Stimulated activated CD8-positive, alpha-beta memory T cell treated with anti-CD3 and anti-CD28 coated beads, Interleukin-7, amount 100 ng/mL, for 4 hours (primary cell): ENCODE measurements around the gene GLYR1.
A peak's percentile ranks its signal among the peaks of the same experiment; 100 is the strongest.

Experiments used
- DNase-seq, 2 donors: peaks; one replicate each; pipeline ENCODE4 v3.0.0-alpha.2; 2020; ENCODE audit warnings: low read depth in 2 of 2

The GLYR1 gene

GRCh38 chr16:4847774-4848587 is 893 bp upstream of the GLYR1 start:
- peak; percentile 1 to 17 for DNase-seq

GRCh38 chr16:4846503-4846900 is 586 bp downstream of the GLYR1 start:
- DNase-seq = no peak

DNA sequence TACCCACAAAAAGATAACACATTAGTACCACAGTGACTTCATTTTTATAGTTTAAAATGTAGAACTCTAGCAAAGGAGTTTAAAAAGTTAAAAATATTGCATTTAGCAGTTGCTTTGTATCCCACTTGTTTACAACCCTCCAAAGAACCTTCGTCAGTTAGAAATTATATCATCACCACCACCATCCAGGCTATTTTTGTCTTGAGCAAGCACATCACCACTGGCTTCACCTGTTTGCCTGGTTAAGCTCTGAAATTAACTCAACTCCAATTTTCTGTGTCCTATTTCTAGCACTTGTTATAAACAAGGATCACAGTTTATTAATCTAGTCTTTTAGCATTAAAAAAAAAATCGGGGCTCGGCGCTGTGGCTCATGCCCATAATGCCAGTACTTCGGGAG is 6.1 kb downstream of the GLYR1 start:
- no peak for DNase-seq

GRCh38 chr16:4839942-4840341 is 7.1 kb downstream of the GLYR1 start:
- no peak for DNase-seq

DNA sequence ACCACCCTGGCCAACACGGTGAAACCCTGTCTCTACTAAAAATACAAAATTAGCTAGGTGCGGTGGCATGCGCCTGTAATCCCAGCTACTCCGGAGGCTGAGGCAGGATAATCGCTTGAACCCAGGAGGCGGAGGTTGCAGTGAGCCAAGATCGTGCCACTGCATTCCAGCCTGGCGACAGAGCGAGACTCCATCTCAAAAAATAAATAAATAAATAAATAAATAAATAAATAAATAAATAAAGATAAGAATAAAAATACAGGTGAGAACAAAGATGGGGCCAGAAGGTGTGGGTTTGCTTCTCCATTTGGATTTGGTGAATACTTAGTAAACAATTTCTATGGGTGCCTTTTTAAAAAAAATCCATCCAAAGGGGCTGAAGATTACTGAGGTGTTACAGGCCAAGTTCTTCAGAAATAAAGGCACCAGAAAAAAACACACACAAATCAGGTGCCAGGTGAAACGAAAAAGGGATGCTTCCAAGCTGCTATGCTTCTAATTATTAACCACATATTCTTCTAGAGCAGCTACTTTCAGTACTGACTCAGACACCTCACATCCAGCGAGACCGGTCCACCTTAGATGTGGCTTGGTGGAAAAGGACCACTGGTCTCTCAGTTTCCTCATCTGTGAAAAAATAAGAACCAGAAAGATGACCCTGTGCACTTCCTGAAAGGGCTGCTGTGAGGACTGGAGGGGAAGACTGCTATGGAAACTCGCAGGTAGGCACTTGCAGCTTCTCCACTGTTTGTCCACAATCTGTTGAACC is 9.2 kb downstream of the GLYR1 start:
- no peak for DNase-seq

DNA sequence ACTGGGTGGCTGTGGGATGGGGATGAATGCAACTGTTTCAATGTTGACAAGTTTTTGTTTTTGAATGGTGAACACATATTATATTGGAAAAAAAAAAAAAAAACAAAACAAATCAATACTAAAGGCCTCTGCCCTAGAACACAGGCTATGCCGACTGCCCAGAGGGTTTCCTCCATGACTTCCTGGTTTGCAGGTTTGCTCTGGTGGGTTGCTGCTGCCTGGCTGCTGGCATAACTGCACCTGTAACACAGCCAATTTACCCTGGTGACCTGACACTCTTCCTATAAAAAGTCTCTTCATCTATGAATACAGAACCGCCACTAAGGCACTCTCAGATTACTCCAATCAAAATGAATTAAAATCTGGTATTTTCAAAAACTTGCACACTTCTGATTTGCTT is 10.4 kb downstream of the GLYR1 start:
- no peak for DNase-seq

GRCh38 chr16:4833584-4833983 is 13.5 kb downstream of the GLYR1 start:
- DNase-seq = no peak

- no peak for DNase-seq
Observed at GRCh38 chr16:4832698-4833343, 14.3 kb downstream of the GLYR1 start.

DNA sequence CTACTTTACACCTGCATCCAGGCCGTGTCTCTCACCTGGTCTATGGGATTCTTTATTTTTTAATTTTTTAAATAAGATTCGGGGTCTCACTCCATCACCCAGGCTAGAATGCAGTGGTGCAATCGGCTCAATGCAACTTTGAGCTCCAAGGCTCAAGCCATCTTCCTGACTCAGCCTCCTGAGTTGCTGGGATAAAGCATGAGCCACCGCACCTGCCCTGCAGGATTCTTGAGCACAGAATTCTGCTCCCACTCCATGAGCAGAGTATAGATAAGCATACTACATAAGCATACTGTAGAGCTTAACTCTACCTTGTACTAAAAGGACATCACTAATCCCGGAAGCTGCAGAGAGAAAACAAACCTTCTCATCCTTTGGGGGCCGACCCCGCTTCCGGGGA is 15.5 kb downstream of the GLYR1 start:
- no peak for DNase-seq

- DNase-seq = no peak
Observed at GRCh38 chr16:4830408-4830807, 16.7 kb downstream of the GLYR1 start.

GRCh38 chr16:4828567-4829321 is 18.3 kb downstream of the GLYR1 start:
- no peak for DNase-seq

- no peak for DNase-seq
Observed at GRCh38 chr16:4826980-4827379, 20.1 kb downstream of the GLYR1 start.

DNA sequence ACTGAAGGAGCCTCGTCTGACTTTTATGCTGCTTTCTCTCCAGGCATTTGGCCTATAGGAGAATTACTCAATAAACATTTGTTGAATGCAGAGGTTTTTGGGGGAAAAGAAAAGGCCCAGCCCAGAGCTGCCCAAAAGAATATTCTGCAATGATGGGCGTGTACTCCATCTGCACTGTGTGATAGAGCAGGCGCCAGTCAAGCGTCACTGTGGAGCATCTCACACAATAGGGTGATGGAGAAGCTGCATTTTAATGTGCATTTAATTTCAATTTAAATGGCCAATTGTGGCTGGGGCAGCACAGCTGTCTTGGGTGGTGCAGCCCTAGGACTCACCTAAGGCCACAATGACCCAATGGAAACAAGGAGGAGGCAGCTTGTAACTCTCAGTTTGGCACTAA is 20.6 kb downstream of the GLYR1 start:
- no peak for DNase-seq

DNA sequence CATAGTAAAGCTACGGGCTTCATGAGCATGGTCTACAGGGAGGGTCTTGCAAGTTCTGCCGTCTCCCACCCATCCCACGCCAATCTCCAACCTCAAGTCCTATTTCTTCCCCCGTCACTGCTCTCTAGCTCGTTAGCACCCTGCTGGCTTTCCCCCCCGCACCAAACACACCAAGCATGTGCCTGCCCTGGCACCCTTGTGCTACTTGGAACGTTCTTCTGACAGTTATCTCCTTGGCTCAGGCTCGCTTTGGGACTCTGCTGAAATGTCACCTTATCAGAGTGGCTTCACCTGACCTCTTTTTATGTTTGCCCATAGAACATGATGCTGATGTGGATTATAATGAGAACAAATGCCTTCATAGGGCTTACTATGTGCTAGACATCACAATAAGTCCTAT is 21.9 kb downstream of the GLYR1 start:
- DNase-seq = no peak

DNA sequence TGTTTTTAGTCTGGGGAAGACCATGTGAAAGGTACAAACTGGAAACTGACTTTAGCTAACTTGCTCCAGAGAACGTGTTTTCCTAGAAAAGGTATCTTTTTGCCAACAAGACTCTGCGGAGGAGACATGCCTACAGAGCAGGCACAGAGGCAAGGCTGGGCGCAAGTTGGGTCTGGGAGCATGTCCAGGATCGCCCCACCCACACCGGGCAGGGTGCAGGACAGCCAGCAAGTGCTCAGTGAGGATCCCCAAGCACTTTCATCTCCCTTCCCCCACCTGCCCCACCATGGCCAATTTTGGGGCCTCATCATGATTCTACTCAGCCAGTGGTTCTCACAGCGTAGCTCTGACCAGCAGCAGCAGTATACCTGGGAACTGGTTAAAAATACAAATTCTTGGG is 26.4 kb downstream of the GLYR1 start:
- DNase-seq = no peak

DNA sequence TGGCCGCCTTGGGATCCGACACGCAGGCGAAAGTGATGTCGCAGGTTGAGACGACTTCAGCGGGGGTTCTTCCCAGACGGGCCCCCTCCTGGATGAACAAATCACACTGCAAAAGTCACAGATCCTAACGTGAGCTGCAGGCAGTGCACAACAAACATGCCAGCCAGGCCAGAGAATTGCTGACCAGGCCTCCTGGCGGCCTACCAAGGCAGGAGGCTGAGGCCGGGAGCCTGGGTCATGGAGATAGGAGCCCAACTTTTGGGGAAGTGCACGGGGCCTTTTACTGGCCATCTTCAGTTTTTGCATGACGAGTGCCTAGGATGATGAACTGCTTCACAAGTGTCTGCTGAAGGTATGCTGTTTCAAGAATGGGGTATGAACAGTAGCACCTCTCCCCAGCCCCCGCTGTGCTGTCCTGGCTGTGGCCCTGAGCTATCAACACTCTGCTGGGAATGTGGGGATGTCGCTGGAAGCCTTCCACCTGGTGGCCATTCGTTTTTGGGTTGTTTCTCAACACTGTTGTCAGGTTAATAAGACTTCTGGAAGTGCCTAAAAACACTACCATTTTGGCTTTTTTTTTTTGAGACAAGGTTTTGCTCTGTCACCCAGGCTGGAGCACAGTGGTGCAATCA is 32.4 kb downstream of the GLYR1 start:
- no peak for DNase-seq

DNA sequence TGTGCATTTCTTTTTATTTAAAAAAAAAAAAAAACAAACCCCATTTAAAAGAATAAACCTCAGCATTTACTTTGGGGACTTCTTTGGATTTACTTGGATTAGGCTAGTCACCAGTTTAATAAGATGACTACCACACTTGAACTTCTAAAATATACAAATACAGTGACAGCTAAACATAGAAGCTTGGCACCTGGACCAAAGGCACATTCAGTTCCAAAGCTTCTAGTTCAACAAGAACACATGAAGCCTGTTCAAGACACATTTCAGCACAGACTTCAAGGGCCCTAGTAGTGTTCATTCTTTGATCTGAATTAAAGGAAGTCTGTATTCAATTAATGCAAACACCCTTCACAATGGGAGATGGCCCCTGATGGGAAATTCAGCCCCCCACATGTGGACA is 33.0 kb downstream of the GLYR1 start:
- DNase-seq = no peak

GRCh38 chr16:4813251-4814003 is 33.7 kb downstream of the GLYR1 start:
- DNase-seq = no peak

- no peak for DNase-seq
Observed at GRCh38 chr16:4811773-4812172, 35.3 kb downstream of the GLYR1 start.

- DNase-seq = no peak
Observed at GRCh38 chr16:4811242-4811641, 35.8 kb downstream of the GLYR1 start.

GRCh38 chr16:4806280-4806679 is 40.8 kb downstream of the GLYR1 start:
- no peak for DNase-seq
